ENCODE data around the gene PTPRG.

DNA sequence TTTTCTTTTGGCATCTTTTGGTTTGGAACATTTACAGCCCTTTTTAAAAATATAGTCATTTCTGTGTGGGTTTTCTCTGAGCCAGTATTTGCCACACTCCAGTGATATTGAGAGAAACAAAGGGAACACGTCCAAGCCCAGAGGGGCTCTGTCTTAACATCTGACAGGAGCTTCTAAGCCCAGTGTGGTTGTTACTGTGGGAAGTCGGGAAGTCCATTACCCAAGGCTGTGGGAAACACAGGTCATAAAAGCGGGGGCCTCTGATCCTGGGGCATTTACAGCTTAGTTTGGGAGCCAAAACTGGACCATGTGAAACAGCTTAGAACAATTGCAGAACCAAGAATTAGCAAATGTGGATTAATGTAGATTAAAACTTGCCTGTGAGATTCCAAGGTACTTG is 123.0 kb downstream of the PTPRG start:
- TF ChIP-seq, protein P1, sequence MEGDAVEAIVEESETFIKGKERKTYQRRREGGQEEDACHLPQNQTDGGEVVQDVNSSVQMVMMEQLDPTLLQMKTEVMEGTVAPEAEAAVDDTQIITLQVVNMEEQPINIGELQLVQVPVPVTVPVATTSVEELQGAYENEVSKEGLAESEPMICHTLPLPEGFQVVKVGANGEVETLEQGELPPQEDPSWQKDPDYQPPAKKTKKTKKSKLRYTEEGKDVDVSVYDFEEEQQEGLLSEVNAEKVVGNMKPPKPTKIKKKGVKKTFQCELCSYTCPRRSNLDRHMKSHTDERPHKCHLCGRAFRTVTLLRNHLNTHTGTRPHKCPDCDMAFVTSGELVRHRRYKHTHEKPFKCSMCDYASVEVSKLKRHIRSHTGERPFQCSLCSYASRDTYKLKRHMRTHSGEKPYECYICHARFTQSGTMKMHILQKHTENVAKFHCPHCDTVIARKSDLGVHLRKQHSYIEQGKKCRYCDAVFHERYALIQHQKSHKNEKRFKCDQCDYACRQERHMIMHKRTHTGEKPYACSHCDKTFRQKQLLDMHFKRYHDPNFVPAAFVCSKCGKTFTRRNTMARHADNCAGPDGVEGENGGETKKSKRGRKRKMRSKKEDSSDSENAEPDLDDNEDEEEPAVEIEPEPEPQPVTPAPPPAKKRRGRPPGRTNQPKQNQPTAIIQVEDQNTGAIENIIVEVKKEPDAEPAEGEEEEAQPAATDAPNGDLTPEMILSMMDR (IDR thresholded peaks at IDR 0.05 in 4 of 5, conservative IDR thresholded peaks at IDR 0.05 in 1 of 5), result no peak
- no peak for TF ChIP-seq POLR2A (IDR thresholded peaks at IDR 0.05)
